ENCODE results near the gene MN1. TPM values are rescaled to one million over a fixed set of nuclear protein-coding genes. Genes with fewer than 3 reads are reported as not detected.

MN1 gene
- total RNA-seq, 1 donor, result 55.9 TPM

- DNase-seq (ENCODE audit: low read depth), result peak; percentile 35
- no peak for TF ChIP-seq CTCF (IDR thresholded peaks at IDR 0.05; ENCODE audit: insufficient read depth, low read length)
- no peak overlapping the region for H3K4me3 ChIP-seq (ENCODE audit: low read depth, low read length)
Measured at GRCh38 chr22:27705408-27706080, 96.0 kb downstream of the MN1 start.

GRCh38 chr22:27704581-27704980, 97.0 kb downstream of the MN1 start:
- no peak for DNase-seq (ENCODE audit: low read depth)
- no peak overlapping the region for H3K4me3 ChIP-seq (ENCODE audit: low read depth, low read length)
- TF ChIP-seq CTCF (IDR thresholded peaks at IDR 0.05; ENCODE audit: insufficient read depth, low read length), result no peak

- H3K4me3 ChIP-seq (ENCODE audit: low read depth, low read length), result no peak overlapping the region
- no peak for TF ChIP-seq CTCF (IDR thresholded peaks at IDR 0.05; ENCODE audit: insufficient read depth, low read length)
- no peak for DNase-seq (ENCODE audit: low read depth)
Measured at GRCh38 chr22:27699383-27700019, 102.1 kb downstream of the MN1 start.

- no peak for TF ChIP-seq CTCF (IDR thresholded peaks at IDR 0.05; ENCODE audit: insufficient read depth, low read length)
- no peak for DNase-seq (ENCODE audit: low read depth)
- no peak overlapping the region for H3K4me3 ChIP-seq (ENCODE audit: low read depth, low read length)
Measured at GRCh38 chr22:27698813-27699212, 102.7 kb downstream of the MN1 start.

Other genes with a start within 250 kb of the MN1 start
- 22.1 and 26.8 TPM in 2 replicates for gene PITPNB, start 117.5 kb upstream of the MN1 start, total RNA-seq (ENCODE audit: low replicate concordance)